ENCODE measurements around the gene VIPR2.

VIPR2 gene

GRCh38 chr7:159036916-159037605, 107.6 kb downstream of the VIPR2 start:
- Histone ChIP-seq H3K4me1 (no peaks in the 10 kb centered on the region), H3K36me3 (no peaks in the 10 kb centered on the region), H3K27me3 (no peaks in the 10 kb centered on the region), H3K4me3 (ENCODE audit: low read depth, low read length) (no peak overlapping the region), H3K9me3 (no peaks in the 10 kb centered on the region)
- DNase-seq: no peak
- TF ChIP-seq, protein P1, sequence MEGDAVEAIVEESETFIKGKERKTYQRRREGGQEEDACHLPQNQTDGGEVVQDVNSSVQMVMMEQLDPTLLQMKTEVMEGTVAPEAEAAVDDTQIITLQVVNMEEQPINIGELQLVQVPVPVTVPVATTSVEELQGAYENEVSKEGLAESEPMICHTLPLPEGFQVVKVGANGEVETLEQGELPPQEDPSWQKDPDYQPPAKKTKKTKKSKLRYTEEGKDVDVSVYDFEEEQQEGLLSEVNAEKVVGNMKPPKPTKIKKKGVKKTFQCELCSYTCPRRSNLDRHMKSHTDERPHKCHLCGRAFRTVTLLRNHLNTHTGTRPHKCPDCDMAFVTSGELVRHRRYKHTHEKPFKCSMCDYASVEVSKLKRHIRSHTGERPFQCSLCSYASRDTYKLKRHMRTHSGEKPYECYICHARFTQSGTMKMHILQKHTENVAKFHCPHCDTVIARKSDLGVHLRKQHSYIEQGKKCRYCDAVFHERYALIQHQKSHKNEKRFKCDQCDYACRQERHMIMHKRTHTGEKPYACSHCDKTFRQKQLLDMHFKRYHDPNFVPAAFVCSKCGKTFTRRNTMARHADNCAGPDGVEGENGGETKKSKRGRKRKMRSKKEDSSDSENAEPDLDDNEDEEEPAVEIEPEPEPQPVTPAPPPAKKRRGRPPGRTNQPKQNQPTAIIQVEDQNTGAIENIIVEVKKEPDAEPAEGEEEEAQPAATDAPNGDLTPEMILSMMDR (IDR thresholded peaks at IDR 0.05; ENCODE audit: low read depth, low read length): no peak

DNA sequence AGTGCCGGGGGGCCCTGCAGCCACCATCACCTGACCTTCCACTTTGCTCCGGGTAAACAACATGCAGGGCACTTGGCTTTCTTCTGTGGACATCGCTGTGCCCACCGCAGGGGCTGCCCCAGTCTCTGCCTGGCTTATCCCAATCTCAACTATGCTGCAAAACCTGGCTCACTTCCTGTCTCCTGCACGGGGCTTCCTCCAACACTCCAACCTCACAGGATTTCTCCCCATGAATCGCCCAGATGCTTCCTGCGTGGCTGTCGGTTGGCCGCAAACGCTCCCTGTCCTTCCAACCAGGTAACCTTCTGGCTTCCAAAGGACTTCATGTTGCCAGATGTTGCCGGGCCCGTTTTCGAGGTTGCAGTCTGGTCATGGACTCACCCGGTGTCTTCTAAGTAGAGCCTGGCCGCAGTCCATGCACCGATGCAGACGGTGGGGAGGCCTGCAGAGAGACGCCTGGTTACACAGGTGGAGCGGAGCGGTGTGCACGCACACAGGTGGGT, 109.0 kb downstream of the VIPR2 start:
- TF ChIP-seq, protein P1 (IDR thresholded peaks at IDR 0.05; ENCODE audit: low read depth, low read length): no peak
- no peaks in the 10 kb centered on the region for H3K27me3 ChIP-seq
- no peaks in the 10 kb centered on the region for H3K4me1 ChIP-seq
- H3K4me3 ChIP-seq (ENCODE audit: low read depth, low read length): no peak overlapping the region
- no peaks in the 10 kb centered on the region for H3K36me3 ChIP-seq
- no peak for DNase-seq
- H3K9me3 ChIP-seq: no peaks in the 10 kb centered on the region

DNA sequence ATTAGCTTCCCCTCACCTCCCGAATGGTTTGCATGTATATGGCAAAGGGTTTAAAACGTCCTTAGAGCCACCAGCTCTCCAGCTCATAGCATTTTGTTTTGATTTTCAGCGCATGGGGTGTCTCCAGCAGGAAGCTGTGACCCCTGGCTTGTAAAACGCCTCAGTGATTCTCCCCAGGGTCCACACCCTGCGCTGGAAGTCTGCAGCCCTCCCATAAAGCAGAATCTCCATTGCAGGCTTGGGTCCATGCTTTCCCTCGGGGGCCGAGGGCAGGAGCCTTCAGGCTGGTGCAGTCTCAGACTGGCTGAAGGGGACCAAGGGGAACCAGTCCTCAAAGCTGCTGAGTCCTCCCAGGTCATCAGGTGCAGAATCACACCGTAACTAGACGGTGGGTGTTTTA, 109.7 kb downstream of the VIPR2 start:
- Histone ChIP-seq H3K4me3 (ENCODE audit: low read depth, low read length) (no peak overlapping the region), H3K4me1 (no peaks in the 10 kb centered on the region), H3K9me3 (no peaks in the 10 kb centered on the region), H3K27me3 (no peaks in the 10 kb centered on the region), H3K36me3 (no peaks in the 10 kb centered on the region)
- TF ChIP-seq, protein P1 (IDR thresholded peaks at IDR 0.05; ENCODE audit: low read depth, low read length): no peak
- DNase-seq: no peak

DNA sequence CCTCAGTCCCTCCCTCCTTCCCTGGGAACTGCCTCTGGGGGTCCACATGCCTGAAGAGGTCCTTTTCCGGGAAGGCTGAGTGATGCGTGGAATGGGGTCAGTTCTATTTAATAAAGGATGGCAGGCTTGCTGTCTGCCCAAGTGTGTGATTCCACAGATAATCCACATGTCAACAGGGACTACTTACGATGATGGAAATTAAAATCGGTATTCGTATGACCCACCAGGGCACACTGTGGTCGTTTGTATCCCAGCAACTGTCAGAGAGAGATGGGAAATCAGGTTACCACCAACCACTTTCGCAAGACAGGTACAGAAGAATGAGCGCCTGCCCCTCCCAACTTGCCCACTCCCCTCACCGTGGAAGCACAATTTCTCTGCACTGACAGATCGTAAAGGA, 110.3 kb downstream of the VIPR2 start:
- H3K36me3 ChIP-seq: no peaks in the 10 kb centered on the region
- H3K4me3 ChIP-seq (ENCODE audit: low read depth, low read length): no peak overlapping the region
- no peaks in the 10 kb centered on the region for H3K9me3 ChIP-seq
- TF ChIP-seq, protein P1 (IDR thresholded peaks at IDR 0.05; ENCODE audit: low read depth, low read length): no peak
- H3K4me1 ChIP-seq: no peaks in the 10 kb centered on the region
- DNase-seq: no peak
- no peaks in the 10 kb centered on the region for H3K27me3 ChIP-seq

GRCh38 chr7:159033956-159034355, 110.7 kb downstream of the VIPR2 start:
- TF ChIP-seq, protein P1 (IDR thresholded peaks at IDR 0.05; ENCODE audit: low read depth, low read length): no peak
- Histone ChIP-seq H3K4me3 (ENCODE audit: low read depth, low read length) (no peak overlapping the region), H3K36me3 (no peaks in the 10 kb centered on the region), H3K9me3 (no peaks in the 10 kb centered on the region), H3K4me1 (no peaks in the 10 kb centered on the region), H3K27me3 (no peaks in the 10 kb centered on the region)
- no peak for DNase-seq

DNA sequence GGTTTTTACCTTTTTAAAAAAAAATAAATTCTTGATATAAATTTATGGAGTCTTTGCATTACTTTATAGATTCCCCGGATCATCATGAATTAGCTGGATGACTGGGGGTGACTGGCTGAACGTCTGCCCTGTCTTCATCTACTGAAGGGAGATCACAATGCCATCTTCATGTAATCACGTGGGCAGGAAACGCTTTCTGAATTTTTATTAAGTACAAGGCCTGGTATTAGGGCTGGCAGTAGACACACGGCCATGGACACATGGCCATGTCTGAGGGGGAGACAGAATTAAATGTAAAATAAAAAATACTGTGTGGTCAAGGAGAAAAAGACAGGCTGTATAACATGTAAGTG, 111.2 kb downstream of the VIPR2 start:
- TF ChIP-seq, protein P1 (IDR thresholded peaks at IDR 0.05; ENCODE audit: low read depth, low read length): no peak
- Histone ChIP-seq H3K4me3 (ENCODE audit: low read depth, low read length) (no peak overlapping the region), H3K9me3 (no peaks in the 10 kb centered on the region), H3K36me3 (no peaks in the 10 kb centered on the region), H3K4me1 (no peaks in the 10 kb centered on the region), H3K27me3 (no peaks in the 10 kb centered on the region)
- no peak for DNase-seq

Data from BE2C (cell line).